GM18505 (cell line): ENCODE results near the gene GUCY2D.

ENCODE experiments used
- ATAC-seq: cut with Tn5 transposase; IDR thresholded peaks from one replicate; pipeline ENCODE4 v1.9.1; 2021; ENCODE audit not compliant: unreplicated experiment
- POLR2A ChIP-seq: IDR thresholded peaks from 4 replicates; pipeline ENCODE4 v1.6.1; 2011; ENCODE audit warnings: borderline replicate concordance; ENCODE audit not compliant: insufficient read depth, insufficient read length; ENCODE audit errors: extremely low read depth

The GUCY2D gene

DNA sequence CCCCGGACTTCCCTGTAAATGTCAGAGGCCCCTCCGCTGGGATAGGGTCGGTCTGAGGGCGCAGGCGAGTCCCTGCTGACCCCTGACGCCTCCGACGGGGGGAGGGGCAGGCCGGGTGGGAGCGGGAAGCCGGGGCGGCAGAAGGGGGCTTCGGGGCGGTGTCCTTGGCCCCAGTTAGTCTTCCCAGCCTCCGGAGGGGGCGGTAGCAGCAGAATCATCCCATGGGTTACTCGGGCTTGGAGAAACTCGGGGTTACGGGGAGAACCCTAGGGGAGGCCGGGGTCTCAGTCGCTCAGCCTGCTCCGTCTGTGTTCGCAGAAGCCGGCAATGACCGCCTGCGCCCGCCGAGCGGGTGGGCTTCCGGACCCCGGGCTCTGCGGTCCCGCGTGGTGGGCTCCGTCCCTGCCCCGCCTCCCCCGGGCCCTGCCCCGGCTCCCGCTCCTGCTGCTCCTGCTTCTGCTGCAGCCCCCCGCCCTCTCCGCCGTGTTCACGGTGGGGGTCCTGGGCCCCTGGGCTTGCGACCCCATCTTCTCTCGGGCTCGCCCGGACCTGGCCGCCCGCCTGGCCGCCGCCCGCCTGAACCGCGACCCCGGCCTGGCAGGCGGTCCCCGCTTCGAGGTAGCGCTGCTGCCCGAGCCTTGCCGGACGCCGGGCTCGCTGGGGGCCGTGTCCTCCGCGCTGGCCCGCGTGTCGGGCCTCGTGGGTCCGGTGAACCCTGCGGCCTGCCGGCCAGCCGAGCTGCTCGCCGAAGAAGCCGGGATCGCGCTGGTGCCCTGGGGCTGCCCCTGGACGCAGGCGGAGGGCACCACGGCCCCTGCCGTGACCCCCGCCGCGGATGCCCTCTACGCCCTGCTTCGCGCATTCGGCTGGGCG, 542 bp downstream of the GUCY2D start:
- no peak for ATAC-seq
- no peak for TF ChIP-seq POLR2A

DNA sequence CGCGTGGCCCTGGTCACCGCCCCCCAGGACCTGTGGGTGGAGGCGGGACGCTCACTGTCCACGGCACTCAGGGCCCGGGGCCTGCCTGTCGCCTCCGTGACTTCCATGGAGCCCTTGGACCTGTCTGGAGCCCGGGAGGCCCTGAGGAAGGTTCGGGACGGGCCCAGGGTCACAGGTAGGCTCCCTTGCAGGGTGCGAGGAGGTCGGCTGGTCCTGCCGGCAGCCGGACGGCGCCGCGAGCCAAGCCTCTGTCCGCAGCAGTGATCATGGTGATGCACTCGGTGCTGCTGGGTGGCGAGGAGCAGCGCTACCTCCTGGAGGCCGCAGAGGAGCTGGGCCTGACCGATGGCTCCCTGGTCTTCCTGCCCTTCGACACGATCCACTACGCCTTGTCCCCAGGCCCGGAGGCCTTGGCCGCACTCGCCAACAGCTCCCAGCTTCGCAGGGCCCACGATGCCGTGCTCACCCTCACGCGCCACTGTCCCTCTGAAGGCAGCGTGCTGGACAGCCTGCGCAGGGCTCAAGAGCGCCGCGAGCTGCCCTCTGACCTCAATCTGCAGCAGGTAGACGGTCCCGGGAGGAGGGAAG, 1.3 kb downstream of the GUCY2D start:
- no peak for TF ChIP-seq POLR2A
- ATAC-seq: no peak

DNA sequence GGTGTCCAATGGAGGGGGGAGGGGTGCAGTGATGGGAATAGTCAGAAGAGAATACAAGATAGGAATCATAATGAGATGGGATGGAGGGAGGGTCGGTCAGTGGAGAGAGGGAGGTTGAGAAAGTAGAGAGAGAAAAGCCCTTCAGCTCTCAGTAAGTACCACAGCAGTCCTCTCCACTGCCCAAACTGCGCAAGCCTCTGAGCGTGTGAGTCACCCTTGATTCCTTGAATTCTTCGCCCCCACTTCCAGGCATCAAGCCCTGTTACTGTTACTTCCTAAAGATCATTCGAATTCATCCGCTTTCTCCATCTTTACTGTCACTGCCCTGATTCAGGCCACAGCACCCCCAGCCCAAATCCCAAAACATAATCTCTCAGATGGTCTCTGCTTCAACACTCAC, 2.5 kb downstream of the GUCY2D start:
- no peak for ATAC-seq
- no peak for TF ChIP-seq POLR2A

DNA sequence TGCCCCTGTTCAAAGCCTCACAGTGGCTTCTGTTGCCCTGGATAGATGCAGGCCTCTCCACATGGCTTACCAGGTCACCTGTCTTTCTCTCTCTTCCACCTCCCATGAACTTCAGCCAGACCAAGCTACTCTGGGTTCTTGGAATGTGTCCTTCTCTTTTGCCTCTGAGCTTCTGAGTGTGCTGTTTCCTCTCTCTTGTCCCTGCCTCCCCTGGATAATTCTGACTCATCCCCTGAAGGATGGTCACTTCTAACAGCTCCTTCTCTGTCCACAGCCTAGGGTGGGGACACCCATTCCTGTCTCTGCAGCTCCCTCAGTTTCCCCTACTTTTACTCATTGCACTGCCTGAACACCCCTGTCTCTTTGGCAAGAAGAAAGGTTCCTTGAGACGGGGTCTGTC, 2.9 kb downstream of the GUCY2D start:
- no peak for TF ChIP-seq POLR2A
- no peak for ATAC-seq

DNA sequence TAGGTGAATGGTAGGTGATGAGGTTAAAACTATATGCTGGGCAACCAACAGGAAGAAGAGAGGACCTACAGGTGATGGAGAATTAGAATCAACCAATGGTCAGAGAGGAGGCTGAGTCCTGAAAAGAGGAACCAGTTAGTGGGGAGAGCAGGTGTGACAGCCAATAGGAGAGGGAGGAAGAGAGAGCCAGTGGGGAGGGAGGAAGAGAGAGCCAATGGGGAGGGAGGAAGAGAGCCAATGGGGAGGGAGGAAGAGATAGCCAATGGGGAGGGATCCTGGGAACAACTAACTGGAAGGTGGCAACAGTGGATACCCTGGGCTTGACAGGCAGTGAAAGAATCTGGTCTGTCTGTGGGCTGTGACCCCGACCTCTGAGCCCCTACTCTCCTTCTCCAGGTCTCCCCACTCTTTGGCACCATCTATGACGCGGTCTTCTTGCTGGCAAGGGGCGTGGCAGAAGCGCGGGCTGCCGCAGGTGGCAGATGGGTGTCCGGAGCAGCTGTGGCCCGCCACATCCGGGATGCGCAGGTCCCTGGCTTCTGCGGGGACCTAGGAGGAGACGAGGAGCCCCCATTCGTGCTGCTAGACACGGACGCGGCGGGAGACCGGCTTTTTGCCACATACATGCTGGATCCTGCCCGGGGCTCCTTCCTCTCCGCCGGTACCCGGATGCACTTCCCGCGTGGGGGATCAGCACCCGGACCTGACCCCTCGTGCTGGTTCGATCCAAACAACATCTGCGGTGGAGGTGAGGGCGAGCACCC, 3.7 kb downstream of the GUCY2D start:
- TF ChIP-seq POLR2A: no peak
- no peak for ATAC-seq

DNA sequence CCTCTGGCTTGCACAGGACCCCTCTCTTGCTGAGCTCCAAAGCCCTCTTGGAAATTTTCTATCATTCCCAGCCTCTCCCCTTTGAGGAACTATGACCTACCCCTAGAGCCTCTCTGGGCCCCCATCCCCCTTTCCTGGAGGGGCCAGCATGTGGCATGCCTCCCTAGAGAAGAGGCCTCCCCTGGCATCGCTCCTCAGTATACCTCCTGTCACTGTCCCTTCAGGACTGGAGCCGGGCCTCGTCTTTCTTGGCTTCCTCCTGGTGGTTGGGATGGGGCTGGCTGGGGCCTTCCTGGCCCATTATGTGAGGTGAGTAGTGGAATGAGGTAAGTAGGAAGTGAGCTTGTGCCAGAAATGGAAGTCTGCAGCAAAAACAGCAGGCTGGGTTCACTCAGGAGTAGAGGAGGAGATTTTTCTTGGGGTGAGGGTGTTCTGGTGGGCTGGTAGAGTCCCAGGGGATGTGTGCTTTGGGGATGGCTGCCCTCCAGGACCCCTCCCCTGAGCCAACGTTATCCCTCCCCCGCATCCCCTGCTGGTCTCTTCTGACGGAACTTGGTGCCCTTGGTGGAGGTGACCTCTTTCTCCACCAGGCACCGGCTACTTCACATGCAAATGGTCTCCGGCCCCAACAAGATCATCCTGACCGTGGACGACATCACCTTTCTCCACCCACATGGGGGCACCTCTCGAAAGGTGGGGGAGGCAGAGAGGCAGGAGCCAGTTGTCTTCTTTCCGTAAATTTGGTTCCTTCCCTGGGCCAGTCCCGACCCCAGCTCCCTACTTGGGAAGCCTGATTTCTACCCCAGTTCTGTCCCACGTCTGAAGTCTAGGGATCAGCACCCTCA, 4.6 kb downstream of the GUCY2D start:
- no peak for TF ChIP-seq POLR2A
- no peak for ATAC-seq

DNA sequence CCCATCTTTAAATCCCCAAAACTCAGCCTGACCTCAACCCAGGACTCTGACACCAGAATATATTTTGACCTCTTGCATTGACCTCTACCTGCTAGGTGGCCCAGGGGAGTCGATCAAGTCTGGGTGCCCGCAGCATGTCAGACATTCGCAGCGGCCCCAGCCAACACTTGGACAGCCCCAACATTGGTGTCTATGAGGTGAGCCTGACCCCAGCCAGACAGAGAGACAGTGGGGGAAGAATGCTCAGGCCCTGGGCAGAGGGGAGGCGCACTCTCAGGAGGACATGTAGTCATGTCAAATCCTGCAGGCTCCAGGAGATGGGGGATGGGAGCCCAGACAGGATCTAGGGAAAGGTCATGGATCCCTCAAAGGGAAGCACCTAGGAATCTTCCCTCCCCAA, 5.4 kb downstream of the GUCY2D start:
- ATAC-seq: no peak
- TF ChIP-seq POLR2A: no peak

DNA sequence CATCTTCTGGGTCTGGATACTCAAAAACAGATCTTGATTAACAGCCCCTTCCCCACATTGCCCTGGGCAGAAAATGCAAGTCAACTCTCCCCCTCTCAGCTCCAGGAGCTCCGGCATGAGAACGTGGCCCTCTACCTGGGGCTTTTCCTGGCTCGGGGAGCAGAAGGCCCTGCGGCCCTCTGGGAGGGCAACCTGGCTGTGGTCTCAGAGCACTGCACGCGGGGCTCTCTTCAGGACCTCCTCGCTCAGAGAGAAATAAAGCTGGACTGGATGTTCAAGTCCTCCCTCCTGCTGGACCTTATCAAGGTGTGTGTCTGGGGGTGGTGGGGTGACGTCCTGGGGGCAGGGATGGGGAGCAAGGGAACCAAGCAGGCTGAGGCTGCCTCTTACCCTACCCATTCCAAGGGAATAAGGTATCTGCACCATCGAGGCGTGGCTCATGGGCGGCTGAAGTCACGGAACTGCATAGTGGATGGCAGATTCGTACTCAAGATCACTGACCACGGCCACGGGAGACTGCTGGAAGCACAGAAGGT, 9.7 kb downstream of the GUCY2D start:
- no peak for ATAC-seq
- TF ChIP-seq POLR2A: no peak

DNA sequence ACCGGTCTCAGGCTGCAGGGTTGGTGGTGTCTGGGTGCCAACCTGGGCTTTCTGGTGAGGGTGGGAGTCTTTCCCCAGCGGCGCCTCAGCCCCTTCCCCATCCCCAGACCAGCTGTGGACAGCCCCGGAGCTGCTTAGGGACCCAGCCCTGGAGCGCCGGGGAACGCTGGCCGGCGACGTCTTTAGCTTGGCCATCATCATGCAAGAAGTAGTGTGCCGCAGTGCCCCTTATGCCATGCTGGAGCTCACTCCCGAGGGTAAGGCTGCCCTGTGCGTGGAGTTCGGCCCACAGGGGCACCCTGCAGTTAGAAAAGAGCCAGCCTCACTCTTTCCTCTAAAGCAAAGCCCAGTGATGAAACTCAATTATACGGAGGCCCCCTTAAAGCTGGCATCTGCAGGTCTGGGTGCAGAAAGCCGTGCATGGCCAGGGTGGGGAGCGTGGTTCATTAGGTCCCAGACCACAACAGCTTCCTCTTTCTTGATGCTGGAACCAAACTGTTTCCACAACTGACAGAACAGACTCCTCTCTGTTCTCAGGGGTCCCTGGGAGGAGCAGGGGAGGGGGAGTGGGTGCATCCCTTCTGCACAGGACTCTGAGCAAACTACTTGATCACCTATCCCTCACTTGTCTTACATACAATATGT, 10.7 kb downstream of the GUCY2D start:
- ATAC-seq: no peak
- TF ChIP-seq POLR2A: no peak

DNA sequence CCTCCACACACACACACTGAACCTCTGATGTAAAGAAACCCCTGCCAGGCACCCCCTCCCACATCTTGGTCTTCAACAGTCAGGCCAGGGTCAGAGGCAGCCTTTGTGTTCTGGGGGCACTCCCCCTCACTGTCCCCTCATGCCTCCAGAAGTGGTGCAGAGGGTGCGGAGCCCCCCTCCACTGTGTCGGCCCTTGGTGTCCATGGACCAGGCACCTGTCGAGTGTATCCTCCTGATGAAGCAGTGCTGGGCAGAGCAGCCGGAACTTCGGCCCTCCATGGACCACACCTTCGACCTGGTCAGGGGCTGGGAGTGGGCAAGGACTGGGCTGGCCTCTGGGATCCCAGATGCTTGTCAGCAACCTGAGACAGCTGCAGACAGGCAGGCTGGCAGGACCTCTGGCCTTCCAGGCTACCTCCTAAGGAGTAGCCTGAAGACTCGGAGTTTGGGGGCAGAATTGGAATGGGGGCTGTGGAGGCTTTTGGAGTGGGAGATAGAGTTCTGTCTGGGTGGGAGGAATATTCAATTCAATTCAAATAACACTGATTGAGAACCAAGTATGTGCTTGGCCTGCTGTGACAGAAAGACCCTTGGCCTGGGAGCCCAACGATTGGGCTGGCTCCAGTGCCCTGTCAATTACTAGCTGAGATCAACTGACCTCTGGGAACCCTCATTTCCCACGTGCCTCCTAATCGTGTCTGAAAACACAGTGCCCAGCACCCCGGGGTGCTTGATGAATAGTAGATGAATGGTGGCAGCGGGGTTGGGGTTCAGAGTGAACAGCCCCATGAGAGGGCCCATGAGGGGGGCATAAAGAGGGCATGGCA, 11.5 kb downstream of the GUCY2D start:
- no peak for ATAC-seq
- TF ChIP-seq POLR2A: no peak

DNA sequence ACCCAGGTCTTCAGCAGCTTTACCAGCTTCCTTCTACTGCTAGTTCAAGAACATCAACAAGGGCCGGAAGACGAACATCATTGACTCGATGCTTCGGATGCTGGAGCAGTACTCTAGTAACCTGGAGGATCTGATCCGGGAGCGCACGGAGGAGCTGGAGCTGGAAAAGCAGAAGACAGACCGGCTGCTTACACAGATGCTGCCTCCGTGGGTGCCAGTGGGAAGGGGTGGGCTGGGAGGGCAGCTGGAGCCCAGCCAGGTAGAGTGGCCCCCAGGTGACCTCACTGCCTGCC, 12.1 kb downstream of the GUCY2D start:
- no peak for ATAC-seq
- TF ChIP-seq POLR2A: no peak
